Activated CD8-positive, alpha-beta T cell treated with anti-CD3 and anti-CD28 coated beads, Interleukin-2, amount 10 ng/mL, durations not matched to agents 7 days and 5 days (primary cell): ENCODE results near the gene FGF12. TPM values are rescaled to one million over a fixed set of nuclear protein-coding genes. Genes with fewer than 3 reads are reported as not detected.
"Not testable (repeated sequence)": the region's sequence is repeated elsewhere in the genome, so short reads cannot be mapped to it uniquely, and the experiment has no call there.

Experiments
- ATAC-seq: fragments of 150-1000 bp; cut with Tn5 transposase; one replicate; pipeline ENCODE4 v1.10.0; 2021; ENCODE audit warnings: moderate library complexity
- CTCF ChIA-PET: fragments of 350-600 bp; sonication (Branson Sonifier 250); formaldehyde crosslinking; loops from one replicate; lab custom pipeline; 2021; ENCODE audit warnings: antibody characterized with exemption; lab: Charles Lee
- POLR2A ChIA-PET: fragments of 350-600 bp; sonication (Branson Sonifier 250); formaldehyde crosslinking; loops from one replicate; lab custom pipeline; 2021; ENCODE audit warnings: antibody characterized with exemption; lab: Charles Lee
- DNase-seq: peaks from one replicate; pipeline ENCODE4 v3.0.0-alpha.2; 2020
- H3K27ac Mint-ChIP-seq: one replicate; pipeline ENCODE4 v1.8.0; 2021; ENCODE audit warnings: mild to moderate bottlenecking, mixed read lengths
- H3K27me3 Mint-ChIP-seq: one replicate; pipeline ENCODE4 v1.8.0; 2021; ENCODE audit warnings: low read depth, mixed read lengths
- H3K36me3 Mint-ChIP-seq: one replicate; pipeline ENCODE4 v1.8.0; 2021; ENCODE audit warnings: low read depth, mixed read lengths
- H3K4me1 Mint-ChIP-seq: one replicate; pipeline ENCODE4 v1.8.0; 2021; ENCODE audit warnings: low read depth, mixed read lengths
- H3K4me3 Mint-ChIP-seq: one replicate; pipeline ENCODE4 v1.8.0; 2021; ENCODE audit warnings: mild to moderate bottlenecking, mixed read lengths
- H3K9me3 Mint-ChIP-seq: one replicate; pipeline ENCODE4 v1.8.0; 2022; ENCODE audit warnings: mixed read lengths; ENCODE audit not compliant: insufficient read depth
- total RNA-seq, 2 experiments: library from RNA; stranded (reverse); gene quantifications; one replicate each; pipeline ENCODE4 v1.2.3, GENCODE V29; 2021

Gene FGF12
- total RNA-seq, 2 experiments from 2014 or later = not detected

- H3K27ac Mint-ChIP-seq = no peak overlapping the region
- H3K36me3 Mint-ChIP-seq = no peaks in the 10 kb centered on the region
- H3K4me1 Mint-ChIP-seq = no peaks in the 10 kb centered on the region
- H3K9me3 Mint-ChIP-seq = no peaks in the 10 kb centered on the region
- H3K4me3 Mint-ChIP-seq = no peak overlapping the region
- no peak for ATAC-seq
- no peak for DNase-seq
- peaks cover 8% of the 10 kb centered on the region for H3K27me3 Mint-ChIP-seq
- POLR2A ChIA-PET = no interaction called here
- CTCF ChIA-PET = no interaction called here
Observed at GRCh38 chr3:192726385-192726784, 956 bp downstream of the FGF12 start.

DNA sequence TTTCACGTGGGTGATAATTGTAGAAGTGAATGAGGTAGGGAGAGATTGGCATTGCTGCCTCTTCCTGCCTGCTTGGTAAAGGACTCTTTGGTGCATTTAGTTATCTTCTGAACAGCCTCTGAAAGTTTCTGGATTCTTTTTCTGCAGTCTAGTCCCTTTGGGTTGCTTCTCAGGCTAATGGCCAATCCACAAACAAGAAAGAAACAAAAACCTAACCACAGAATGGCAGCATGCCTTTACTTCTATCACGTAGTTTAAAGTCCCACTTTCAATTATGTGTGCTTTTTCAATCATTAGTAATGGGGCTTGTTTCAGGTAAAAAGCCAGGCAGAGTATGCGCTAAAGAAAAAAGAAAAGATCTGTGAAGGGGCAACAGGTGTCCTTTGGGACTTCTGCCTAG lies 7.4 kb downstream of the FGF12 start:
- ChIA-PET CTCF (no interaction called here), POLR2A (no interaction called here)
- DNase-seq (no peak), ATAC-seq (no peak)
- Mint-ChIP-seq H3K27me3 (no peaks in the 10 kb centered on the region), H3K36me3 (no peaks in the 10 kb centered on the region), H3K4me1 (no peaks in the 10 kb centered on the region), H3K9me3 (no peaks in the 10 kb centered on the region), H3K27ac (no peak overlapping the region), H3K4me3 (no peak overlapping the region)

GRCh38 chr3:192718156-192718555 lies 9.2 kb downstream of the FGF12 start:
- CTCF ChIA-PET = no interaction called here
- DNase-seq (no peak), ATAC-seq (no peak)
- Mint-ChIP-seq H3K4me3 (no peak overlapping the region), H3K27ac (no peak overlapping the region), H3K36me3 (no peaks in the 10 kb centered on the region), H3K4me1 (no peaks in the 10 kb centered on the region), H3K9me3 (no peaks in the 10 kb centered on the region), H3K27me3 (no peaks in the 10 kb centered on the region)
- POLR2A ChIA-PET = no interaction called here

- H3K4me3 Mint-ChIP-seq = no peak overlapping the region
- H3K27ac Mint-ChIP-seq = no peak overlapping the region
- ChIA-PET CTCF (no interaction called here), POLR2A (no interaction called here)
- no peaks in the 10 kb centered on the region for H3K9me3 Mint-ChIP-seq
- no peaks in the 10 kb centered on the region for H3K27me3 Mint-ChIP-seq
- DNase-seq (no peak), ATAC-seq (no peak)
- H3K36me3 Mint-ChIP-seq = no peaks in the 10 kb centered on the region
- no peaks in the 10 kb centered on the region for H3K4me1 Mint-ChIP-seq
Observed at GRCh38 chr3:192715126-192715525, 12.2 kb downstream of the FGF12 start.

DNA sequence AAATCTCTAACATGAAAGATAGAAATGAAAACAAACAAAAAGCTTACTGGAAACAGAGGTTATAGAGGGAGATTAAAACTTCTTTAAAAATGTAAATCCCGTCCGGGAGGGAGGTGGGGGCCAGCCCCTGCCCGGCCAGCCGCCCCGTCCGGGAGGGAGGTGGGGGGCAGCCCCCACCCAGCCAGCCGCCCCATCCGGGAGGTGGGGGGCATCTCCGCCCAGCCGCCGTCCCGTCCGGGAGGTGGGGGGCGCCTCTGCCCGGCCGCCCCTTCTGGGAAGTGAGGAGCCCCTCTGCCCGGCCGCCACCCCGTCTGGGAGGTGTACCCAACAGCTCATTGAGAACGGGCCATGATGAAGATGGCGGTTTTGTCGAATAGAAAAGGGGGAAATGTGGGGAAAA lies 16.2 kb downstream of the FGF12 start:
- H3K27me3 Mint-ChIP-seq, H3K9me3 Mint-ChIP-seq, H3K36me3 Mint-ChIP-seq, ATAC-seq, POLR2A ChIA-PET, H3K4me1 Mint-ChIP-seq, H3K4me3 Mint-ChIP-seq, CTCF ChIA-PET, DNase-seq, H3K27ac Mint-ChIP-seq: not testable (repeated sequence)

- H3K9me3 Mint-ChIP-seq = no peaks in the 10 kb centered on the region
- no peak overlapping the region for H3K4me3 Mint-ChIP-seq
- H3K4me1 Mint-ChIP-seq = no peaks in the 10 kb centered on the region
- POLR2A ChIA-PET = no interaction called here
- H3K36me3 Mint-ChIP-seq = no peaks in the 10 kb centered on the region
- no peak for DNase-seq
- no peak for ATAC-seq
- no peak overlapping the region for H3K27ac Mint-ChIP-seq
- CTCF ChIA-PET = no interaction called here
- H3K27me3 Mint-ChIP-seq = no peaks in the 10 kb centered on the region
Observed at GRCh38 chr3:192710366-192710765, 17.0 kb downstream of the FGF12 start.

DNA sequence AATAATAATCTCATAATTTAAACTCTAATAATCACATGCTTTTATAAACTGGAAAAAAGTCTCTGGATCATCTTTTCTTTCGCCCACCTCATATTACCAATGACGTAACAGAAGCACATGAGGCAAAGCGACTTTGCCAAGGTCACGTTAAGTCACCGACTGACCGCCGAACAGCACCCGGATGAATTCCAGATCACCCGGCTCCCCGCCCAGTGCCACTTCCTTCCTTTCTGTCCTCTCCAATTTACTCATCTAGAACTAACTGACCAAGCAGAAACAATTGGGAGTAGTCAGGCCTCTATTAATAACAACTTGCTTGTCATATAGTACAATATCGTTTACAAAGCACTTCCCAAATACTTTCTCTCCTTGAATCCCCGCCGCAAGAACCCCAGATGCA lies 21.1 kb downstream of the FGF12 start:
- Mint-ChIP-seq H3K4me1 (no peaks in the 10 kb centered on the region), H3K27ac (no peak overlapping the region), H3K36me3 (no peaks in the 10 kb centered on the region), H3K27me3 (no peaks in the 10 kb centered on the region), H3K4me3 (no peak overlapping the region), H3K9me3 (no peaks in the 10 kb centered on the region)
- ATAC-seq (no peak), DNase-seq (no peak)
- ChIA-PET CTCF (no interaction called here), POLR2A (no interaction called here)

GRCh38 chr3:192700885-192701284 lies 26.5 kb downstream of the FGF12 start:
- ChIA-PET POLR2A (no interaction called here), CTCF (no interaction called here)
- no peaks in the 10 kb centered on the region for H3K36me3 Mint-ChIP-seq
- no peak overlapping the region for H3K4me3 Mint-ChIP-seq
- H3K27ac Mint-ChIP-seq = no peak overlapping the region
- no peaks in the 10 kb centered on the region for H3K9me3 Mint-ChIP-seq
- DNase-seq (no peak), ATAC-seq (no peak)
- no peaks in the 10 kb centered on the region for H3K4me1 Mint-ChIP-seq
- H3K27me3 Mint-ChIP-seq = no peaks in the 10 kb centered on the region

DNA sequence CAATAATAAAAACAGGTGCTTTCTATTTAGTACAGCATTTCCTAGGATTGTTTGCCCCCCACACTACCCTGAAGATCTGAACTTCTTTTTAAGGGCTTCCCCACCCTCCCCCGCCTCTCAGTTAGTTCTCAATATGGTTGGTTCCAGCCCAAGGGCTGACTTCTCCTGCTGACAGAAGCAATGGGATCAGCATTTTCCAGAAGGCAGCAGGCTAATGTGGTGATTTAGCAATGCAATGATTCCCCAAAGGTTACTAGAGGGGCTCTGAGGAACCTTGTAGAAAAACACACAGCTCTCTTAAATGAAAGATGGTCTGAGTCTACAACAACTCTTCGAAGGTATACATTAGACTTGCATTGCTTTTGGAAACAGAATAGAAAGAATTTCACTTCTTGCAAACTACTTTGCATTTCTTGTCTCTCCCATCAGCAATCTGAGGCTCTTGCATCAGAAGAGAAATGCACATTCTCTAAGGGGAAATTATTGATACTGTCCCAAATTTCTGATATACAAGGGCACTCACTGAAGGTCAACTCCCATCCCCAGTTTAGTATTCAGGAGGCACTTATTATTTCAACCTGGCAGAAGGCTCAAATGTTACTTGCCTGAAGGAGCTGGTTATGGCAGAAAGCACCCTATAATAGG lies 30.3 kb downstream of the FGF12 start:
- no peaks in the 10 kb centered on the region for H3K9me3 Mint-ChIP-seq
- H3K27ac Mint-ChIP-seq = no peak overlapping the region
- ChIA-PET CTCF (no interaction called here), POLR2A (no interaction called here)
- H3K27me3 Mint-ChIP-seq = no peaks in the 10 kb centered on the region
- ATAC-seq (no peak), DNase-seq (no peak)
- H3K4me1 Mint-ChIP-seq = no peaks in the 10 kb centered on the region
- no peak overlapping the region for H3K4me3 Mint-ChIP-seq
- H3K36me3 Mint-ChIP-seq = no peaks in the 10 kb centered on the region

DNA sequence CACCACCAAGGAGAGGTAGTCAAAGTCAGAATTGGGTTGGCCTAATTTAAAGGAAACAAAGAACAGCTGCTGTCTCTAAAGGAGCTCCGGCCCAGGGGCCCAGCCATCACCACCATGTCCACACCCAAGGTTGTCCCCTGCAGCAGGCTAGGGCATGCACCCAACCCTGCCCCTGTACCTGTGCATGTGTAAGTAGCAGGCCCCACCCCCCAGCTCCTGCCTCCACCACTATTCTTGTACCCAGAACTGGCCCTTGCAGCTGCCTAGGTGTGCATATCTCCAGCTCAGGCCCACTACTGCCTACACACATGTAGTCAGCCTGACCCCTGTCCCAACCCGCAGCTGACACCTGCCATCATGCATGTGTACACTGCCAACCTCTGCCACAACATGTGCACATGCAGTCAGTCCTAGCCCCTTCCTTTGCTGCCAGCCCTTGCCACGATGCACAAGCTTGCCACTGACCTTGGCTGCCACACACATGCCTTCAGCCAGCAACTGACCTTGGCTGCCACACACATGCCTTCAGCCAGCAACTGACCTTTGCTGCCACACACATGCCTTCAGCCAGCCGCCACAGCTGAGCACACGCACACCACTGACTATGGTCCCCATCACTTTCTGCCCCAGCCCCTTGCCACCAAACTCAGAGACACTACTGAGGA lies 39.7 kb downstream of the FGF12 start:
- H3K27ac Mint-ChIP-seq = no peak overlapping the region
- peaks cover 7% of the 10 kb centered on the region for H3K9me3 Mint-ChIP-seq
- ATAC-seq (no peak), DNase-seq (no peak)
- POLR2A ChIA-PET = interaction anchor here (0.9 kb wide), 1 partner anchor 101 kb away, joined by 3 read pairs; no protein-coding TSS in a partner anchor
- H3K4me3 Mint-ChIP-seq = no peak overlapping the region
- H3K27me3 Mint-ChIP-seq = no peaks in the 10 kb centered on the region
- no peaks in the 10 kb centered on the region for H3K36me3 Mint-ChIP-seq
- no peaks in the 10 kb centered on the region for H3K4me1 Mint-ChIP-seq
- CTCF ChIA-PET = no interaction called here

- DNase-seq = no peak
- Mint-ChIP-seq H3K4me1 (no peaks in the 10 kb centered on the region), H3K4me3 (no peak overlapping the region), H3K36me3 (no peaks in the 10 kb centered on the region), H3K9me3 (peaks cover 5% of the 10 kb centered on the region), H3K27ac (no peak overlapping the region), H3K27me3 (no peaks in the 10 kb centered on the region)
- no peak for ATAC-seq
- ChIA-PET POLR2A (no interaction called here), CTCF (no interaction called here)
Observed at GRCh38 chr3:192685801-192686200, 41.5 kb downstream of the FGF12 start.

- H3K4me3 Mint-ChIP-seq = no peak overlapping the region
- no peaks in the 10 kb centered on the region for H3K4me1 Mint-ChIP-seq
- H3K36me3 Mint-ChIP-seq = no peaks in the 10 kb centered on the region
- peaks cover 3% of the 10 kb centered on the region for H3K9me3 Mint-ChIP-seq
- no peak for ATAC-seq
- H3K27ac Mint-ChIP-seq = no peak overlapping the region
- POLR2A ChIA-PET = no interaction called here
- no peaks in the 10 kb centered on the region for H3K27me3 Mint-ChIP-seq
- CTCF ChIA-PET = no interaction called here
- no peak for DNase-seq
Observed at GRCh38 chr3:192684151-192684550, 43.2 kb downstream of the FGF12 start.
